Uterus (tissue), 4 donors: ENCODE data around the gene L3MBTL1. TPM values are rescaled to one million over a fixed set of nuclear protein-coding genes. Genes with fewer than 3 reads are reported as not detected.

Experiments used
- DNase-seq, 2 donors: peaks; one replicate each; pipeline ENCODE4 v3.0.0-alpha.2; 2019 to 2020
- H3K27ac ChIP-seq, 2 donors: fragments of 200-600 bp; sonication (generic); 1 replicate in 1 of 2; 2 replicates in 1 of 2; pipeline ENCODE4 v1.5.1; 2016 to 2018
- H3K27me3 ChIP-seq, 2 donors: fragments of 200-600 bp; sonication (generic); one replicate each; pipeline ENCODE4 v1.5.1; 2018 to 2019; ENCODE audit warnings: control low read depth in 1 of 2
- H3K36me3 ChIP-seq, 2 donors: fragments of 200-600 bp; sonication (generic); one replicate each; pipeline ENCODE4 v1.5.1; 2019; ENCODE audit warnings: control low read depth in 1 of 2
- H3K4me1 ChIP-seq, 2 donors: fragments of 200-600 bp; sonication (generic); one replicate each; pipeline ENCODE4 v1.5.1; 2018 to 2019; ENCODE audit warnings: control low read depth in 1 of 2
- H3K4me3 ChIP-seq, 2 donors: fragments of 200-600 bp; sonication (generic); 1 replicate in 1 of 2; 2 replicates in 1 of 2; pipeline ENCODE4 v1.5.1; 2018 to 2019; ENCODE audit warnings: mild to moderate bottlenecking in 1 of 2
- H3K9me3 ChIP-seq, 2 donors: fragments of 200-600 bp; sonication (generic); one replicate each; pipeline ENCODE4 v1.5.1; 2019; ENCODE audit warnings: control low read depth in 1 of 2
- POLR2A ChIP-seq, 2 donors: fragments of 450-650 bp; IDR thresholded peaks; one replicate each; pipeline ENCODE4 v1.6.1; 2016; ENCODE audit warnings: antibody characterized with exemption in 2 of 2, mild to moderate bottlenecking in 1 of 2, moderate library complexity in 1 of 2
- intact Hi-C: fragments of 100-400 bp; cut with DNase I; formaldehyde crosslinking; loops from one replicate; pipeline ENCODE4 v1.15.1; 2023; ENCODE audit warnings: low total_unique reads
- total RNA-seq, 4 donors: library from RNA; depleted of rRNA in 3 of 4; stranded (reverse); fragments of >200 nt in 3 of 4; gene quantifications; one replicate each; pipeline versions ENCODE4 v1.1.0 to v1.2.4, GENCODE V29; 2014 to 2023
- TF ChIP-seq, protein P1 (sequence below), 4 experiments: fragments of 200-600 bp in 2 of 4; fragments of 450-650 bp in 2 of 4; sonication (generic) in 2 of 4; IDR thresholded peaks; one replicate each; pipeline ENCODE4 v1.5.1; 2016 to 2019; ENCODE audit warnings: antibody characterized with exemption in 4 of 4, mild to moderate bottlenecking in 2 of 4, moderate library complexity in 1 of 4
- donor health status: DM: yes; HTN: yes; CAD: no.

L3MBTL1 gene
- total RNA-seq, 4 donors from 2014 or later: 19.0 to 30.0 (median 27.6) TPM

GRCh38 chr20:43460830-43461200 is 46.7 kb upstream of the L3MBTL1 start:
- Histone ChIP-seq H3K27ac (no peak overlapping the region), H3K27me3 (no peaks in the 10 kb centered on the region), H3K36me3 (no peaks in the 10 kb centered on the region), H3K4me1 (peaks cover 7 to 10% of the 10 kb centered on the region in 2 donors), H3K9me3 (no peaks in the 10 kb centered on the region), H3K4me3 (no peak overlapping the region)
- TF ChIP-seq POLR2A (IDR thresholded peaks at IDR 0.05): no peak
- TF ChIP-seq, protein P1, sequence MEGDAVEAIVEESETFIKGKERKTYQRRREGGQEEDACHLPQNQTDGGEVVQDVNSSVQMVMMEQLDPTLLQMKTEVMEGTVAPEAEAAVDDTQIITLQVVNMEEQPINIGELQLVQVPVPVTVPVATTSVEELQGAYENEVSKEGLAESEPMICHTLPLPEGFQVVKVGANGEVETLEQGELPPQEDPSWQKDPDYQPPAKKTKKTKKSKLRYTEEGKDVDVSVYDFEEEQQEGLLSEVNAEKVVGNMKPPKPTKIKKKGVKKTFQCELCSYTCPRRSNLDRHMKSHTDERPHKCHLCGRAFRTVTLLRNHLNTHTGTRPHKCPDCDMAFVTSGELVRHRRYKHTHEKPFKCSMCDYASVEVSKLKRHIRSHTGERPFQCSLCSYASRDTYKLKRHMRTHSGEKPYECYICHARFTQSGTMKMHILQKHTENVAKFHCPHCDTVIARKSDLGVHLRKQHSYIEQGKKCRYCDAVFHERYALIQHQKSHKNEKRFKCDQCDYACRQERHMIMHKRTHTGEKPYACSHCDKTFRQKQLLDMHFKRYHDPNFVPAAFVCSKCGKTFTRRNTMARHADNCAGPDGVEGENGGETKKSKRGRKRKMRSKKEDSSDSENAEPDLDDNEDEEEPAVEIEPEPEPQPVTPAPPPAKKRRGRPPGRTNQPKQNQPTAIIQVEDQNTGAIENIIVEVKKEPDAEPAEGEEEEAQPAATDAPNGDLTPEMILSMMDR (IDR thresholded peaks at IDR 0.05): no peak
- intact Hi-C loops: no loop called here
- no peak for DNase-seq

- no peak overlapping the region for H3K27ac ChIP-seq
- H3K9me3 ChIP-seq: no peaks in the 10 kb centered on the region
- no peak overlapping the region for H3K4me3 ChIP-seq
- peaks cover 0 to 5% of the 10 kb centered on the region in 2 donors for H3K4me1 ChIP-seq
- H3K36me3 ChIP-seq: no peaks in the 10 kb centered on the region
- intact Hi-C loops: no loop called here
- TF ChIP-seq POLR2A (IDR thresholded peaks at IDR 0.05): no peak
- TF ChIP-seq, protein P1 (IDR thresholded peaks at IDR 0.05): no peak
- no peak for DNase-seq
- no peaks in the 10 kb centered on the region for H3K27me3 ChIP-seq
These were observed 45.4 kb upstream of the L3MBTL1 start for GRCh38 chr20:43461894-43462659.

- no peak for DNase-seq
- H3K36me3 ChIP-seq: no peaks in the 10 kb centered on the region
- intact Hi-C loops: no loop called here
- H3K4me1 ChIP-seq: peaks cover 0 to 5% of the 10 kb centered on the region in 2 donors
- H3K9me3 ChIP-seq: no peaks in the 10 kb centered on the region
- H3K27ac ChIP-seq: no peak overlapping the region
- no peak overlapping the region for H3K4me3 ChIP-seq
- H3K27me3 ChIP-seq: no peaks in the 10 kb centered on the region
- TF ChIP-seq POLR2A (IDR thresholded peaks at IDR 0.05): no peak
- TF ChIP-seq, protein P1 (IDR thresholded peaks at IDR 0.05): no peak
These were observed 44.6 kb upstream of the L3MBTL1 start for GRCh38 chr20:43462660-43463526.

DNA sequence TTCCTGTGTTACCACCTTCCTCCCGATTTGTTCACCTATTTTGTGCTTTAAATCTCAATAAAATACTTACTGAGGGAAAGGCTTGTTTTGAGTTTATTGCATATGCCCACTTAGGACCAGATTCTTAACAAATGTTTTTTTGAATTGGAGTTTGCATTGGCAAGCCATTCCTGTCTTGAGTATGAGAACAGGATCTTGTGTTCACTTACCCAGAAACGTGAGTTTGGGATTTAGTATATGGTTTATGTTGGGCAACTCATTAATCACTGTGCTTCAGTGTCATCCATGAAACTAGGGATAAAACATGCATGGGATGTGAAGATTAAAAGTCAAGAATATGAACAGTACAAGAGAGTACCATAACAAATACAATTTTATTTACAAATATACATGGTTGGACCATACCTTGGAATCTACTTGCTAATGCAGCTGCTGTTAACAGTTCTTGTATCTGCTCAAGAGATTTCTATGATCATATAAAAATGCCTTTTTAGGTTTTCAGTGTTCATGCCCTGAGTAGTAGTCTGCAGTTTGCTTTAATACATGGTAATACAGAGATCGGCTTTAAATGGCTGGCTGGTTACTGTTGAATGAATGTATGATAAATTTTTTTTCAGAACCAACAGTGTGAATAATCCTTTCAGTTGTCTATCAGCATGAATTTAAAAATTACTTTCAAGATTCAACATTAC is 43.8 kb upstream of the L3MBTL1 start:
- DNase-seq: no peak
- no peak for TF ChIP-seq POLR2A (IDR thresholded peaks at IDR 0.05)
- TF ChIP-seq, protein P1 (IDR thresholded peaks at IDR 0.05): no peak
- H3K4me3 ChIP-seq: no peak overlapping the region
- no peaks in the 10 kb centered on the region for H3K9me3 ChIP-seq
- no peaks in the 10 kb centered on the region for H3K36me3 ChIP-seq
- H3K27ac ChIP-seq: no peak overlapping the region
- intact Hi-C loops: no loop called here
- peaks cover 0 to 5% of the 10 kb centered on the region in 2 donors for H3K4me1 ChIP-seq
- H3K27me3 ChIP-seq: no peaks in the 10 kb centered on the region
